AG09319 (cell line): ENCODE results near the gene AGRP.

Experiments
- DNase-seq: peaks from one replicate; pipeline ENCODE4 v3.0.0-alpha.2; 2010; ENCODE audit warnings: low read depth; ENCODE audit errors: extremely low read depth
- TF ChIP-seq, protein P1 (sequence below): IDR thresholded peaks from 2 replicates; pipeline ENCODE4 v1.5.1; 2011; ENCODE audit warnings: low read depth, mild to moderate bottlenecking, inconsistent platforms, low read length, moderate library complexity

The AGRP gene

DNA sequence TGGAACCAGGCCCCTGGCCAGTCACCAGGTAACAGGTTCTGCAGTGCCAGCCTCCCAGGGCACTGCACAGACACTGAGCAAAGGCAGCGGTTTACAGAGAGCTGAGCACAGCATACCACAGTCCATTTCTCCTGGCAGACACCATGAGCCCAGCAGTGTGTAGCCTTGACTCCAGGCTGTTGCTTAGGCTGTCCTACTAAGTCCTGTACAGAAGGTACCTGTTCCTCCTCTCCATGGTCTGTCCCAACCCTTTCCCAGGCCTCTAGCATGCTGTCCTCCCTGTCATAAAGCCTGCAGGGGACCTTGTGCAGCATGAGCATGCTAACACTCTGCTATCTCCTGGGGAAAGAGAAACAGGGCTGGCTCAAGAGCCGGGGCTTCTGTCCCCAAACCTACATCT is 22.4 kb downstream of the AGRP start:
- TF ChIP-seq, protein P1, sequence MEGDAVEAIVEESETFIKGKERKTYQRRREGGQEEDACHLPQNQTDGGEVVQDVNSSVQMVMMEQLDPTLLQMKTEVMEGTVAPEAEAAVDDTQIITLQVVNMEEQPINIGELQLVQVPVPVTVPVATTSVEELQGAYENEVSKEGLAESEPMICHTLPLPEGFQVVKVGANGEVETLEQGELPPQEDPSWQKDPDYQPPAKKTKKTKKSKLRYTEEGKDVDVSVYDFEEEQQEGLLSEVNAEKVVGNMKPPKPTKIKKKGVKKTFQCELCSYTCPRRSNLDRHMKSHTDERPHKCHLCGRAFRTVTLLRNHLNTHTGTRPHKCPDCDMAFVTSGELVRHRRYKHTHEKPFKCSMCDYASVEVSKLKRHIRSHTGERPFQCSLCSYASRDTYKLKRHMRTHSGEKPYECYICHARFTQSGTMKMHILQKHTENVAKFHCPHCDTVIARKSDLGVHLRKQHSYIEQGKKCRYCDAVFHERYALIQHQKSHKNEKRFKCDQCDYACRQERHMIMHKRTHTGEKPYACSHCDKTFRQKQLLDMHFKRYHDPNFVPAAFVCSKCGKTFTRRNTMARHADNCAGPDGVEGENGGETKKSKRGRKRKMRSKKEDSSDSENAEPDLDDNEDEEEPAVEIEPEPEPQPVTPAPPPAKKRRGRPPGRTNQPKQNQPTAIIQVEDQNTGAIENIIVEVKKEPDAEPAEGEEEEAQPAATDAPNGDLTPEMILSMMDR, result no peak

DNA sequence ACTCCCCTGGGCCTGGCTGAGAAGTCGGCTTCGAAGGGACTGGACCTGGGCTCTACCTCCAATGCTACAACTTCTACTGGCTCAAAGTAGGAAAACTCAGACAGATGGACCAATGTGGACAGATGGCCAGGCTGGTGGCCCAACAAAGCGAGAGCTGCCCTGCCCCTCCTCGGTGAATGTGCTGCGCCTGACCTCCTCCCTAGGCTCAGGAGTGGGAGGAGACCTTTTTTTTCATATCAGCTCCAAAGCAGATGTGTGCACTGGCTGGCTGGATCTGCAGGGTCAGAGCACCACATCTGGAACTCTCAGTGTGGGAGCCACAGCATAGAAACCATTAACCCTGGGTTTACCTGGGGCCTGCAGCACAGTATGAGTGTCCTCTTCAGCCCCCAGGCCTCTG is 23.2 kb downstream of the AGRP start:
- DNase-seq, result no peak
- TF ChIP-seq, protein P1, result no peak

More for the DNA sequence above, 22.4 kb downstream of the AGRP start:
- DNase-seq, result no peak

DNA sequence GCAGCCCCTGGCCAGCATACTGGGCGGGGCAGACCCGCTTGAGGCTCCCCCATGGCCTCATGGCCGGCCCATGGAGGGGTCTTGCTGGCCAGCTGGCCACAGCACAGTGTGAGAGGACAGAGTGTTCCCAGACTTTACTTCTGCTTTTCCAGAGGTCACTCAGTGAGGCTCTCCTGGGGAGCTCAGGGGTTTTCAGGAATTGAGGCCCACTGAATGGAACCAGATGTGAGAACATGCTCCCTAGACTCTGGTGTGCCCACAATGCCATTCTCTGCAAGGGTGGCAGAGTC is 23.5 kb downstream of the AGRP start:
- no peak for DNase-seq

DNA sequence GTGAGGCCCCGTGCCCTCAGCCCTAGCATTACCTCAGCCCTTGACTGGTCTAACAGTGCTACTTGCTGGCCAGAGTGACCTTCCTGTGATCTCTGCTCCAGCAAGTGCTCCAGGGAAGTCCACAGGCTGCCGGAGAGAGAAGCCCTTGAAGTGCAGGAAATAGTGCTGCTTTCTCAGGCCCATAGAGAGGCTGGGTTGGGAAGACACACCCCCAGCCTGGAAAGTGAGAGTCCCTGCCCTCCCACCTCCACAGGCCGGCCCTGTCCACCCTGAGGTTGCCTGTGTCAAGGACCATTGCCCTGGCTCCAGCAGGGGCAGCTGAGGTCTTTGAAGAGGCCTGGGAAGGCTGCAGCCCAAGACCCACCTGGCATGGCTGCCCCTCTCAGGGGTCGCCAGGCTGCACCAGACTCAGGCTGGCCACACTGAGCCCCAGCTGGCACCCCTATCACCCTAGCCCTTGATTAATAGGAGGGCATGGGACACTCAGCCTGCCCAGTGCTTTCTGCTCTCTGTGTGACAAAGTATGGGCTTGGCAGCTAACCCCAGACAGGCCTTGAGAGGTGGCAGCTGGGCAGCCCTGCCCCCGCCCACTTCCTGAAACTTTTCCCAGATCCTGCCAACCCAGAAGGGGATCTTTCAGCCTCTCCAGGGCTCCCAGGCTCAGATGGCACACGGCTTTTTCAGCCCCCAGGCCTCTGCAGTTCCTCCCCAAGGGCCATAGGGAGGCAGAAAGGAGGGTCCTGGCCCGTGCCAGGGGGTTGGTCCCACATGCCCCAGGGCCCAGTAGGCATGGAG is 24.1 kb downstream of the AGRP start:
- DNase-seq, result no peak
- TF ChIP-seq, protein P1, result no peak

More for the DNA sequence above, 23.5 kb downstream of the AGRP start:
- TF ChIP-seq, protein P1, result no peak

DNA sequence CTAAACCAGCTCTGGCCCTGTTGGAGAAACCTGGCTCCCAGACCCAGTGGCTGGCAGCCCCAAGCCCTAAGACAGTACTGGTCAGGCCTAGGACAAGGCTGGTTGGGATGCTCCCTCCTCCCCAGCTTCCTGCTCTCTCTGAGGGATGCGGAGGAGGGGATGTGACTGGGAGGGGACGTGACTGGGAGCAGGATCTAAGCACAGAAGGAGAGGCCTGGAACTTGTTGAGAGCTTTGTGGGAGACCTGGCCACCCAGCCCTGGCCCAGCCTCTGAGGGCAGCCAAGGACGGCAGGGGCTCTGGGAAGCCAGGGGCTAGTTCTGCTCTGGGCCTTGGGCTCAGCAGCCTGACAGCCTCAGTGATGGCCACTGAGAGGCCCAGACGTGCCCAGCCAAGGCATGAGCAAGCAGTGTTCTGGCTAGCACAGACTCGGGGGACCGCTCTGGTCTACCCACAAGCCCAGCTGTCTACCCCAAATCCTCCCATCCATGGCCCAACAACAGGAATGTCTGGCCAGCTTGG is 25.2 kb downstream of the AGRP start:
- TF ChIP-seq, protein P1, result no peak
- DNase-seq, result no peak

DNA sequence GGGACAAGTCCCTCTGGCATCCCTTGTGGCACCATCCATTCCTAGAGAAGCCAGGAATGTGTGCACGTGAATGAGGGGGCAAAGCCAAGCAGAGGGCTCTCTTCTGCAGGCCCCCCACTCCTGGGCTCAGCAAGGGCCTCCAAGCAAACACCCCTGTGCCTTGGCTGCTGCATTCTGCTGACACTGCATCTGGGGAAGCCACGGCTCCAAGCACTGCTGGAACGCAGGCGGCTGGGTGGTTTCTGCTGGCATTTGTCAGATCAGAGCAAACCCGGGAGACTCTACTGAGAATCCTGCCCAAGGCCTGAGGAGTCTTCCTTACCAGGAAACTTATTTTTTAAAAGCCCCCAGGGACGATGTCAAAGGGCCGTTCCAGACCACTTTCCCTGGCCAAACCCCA is 25.7 kb downstream of the AGRP start:
- TF ChIP-seq, protein P1, result no peak
- DNase-seq, result no peak

DNA sequence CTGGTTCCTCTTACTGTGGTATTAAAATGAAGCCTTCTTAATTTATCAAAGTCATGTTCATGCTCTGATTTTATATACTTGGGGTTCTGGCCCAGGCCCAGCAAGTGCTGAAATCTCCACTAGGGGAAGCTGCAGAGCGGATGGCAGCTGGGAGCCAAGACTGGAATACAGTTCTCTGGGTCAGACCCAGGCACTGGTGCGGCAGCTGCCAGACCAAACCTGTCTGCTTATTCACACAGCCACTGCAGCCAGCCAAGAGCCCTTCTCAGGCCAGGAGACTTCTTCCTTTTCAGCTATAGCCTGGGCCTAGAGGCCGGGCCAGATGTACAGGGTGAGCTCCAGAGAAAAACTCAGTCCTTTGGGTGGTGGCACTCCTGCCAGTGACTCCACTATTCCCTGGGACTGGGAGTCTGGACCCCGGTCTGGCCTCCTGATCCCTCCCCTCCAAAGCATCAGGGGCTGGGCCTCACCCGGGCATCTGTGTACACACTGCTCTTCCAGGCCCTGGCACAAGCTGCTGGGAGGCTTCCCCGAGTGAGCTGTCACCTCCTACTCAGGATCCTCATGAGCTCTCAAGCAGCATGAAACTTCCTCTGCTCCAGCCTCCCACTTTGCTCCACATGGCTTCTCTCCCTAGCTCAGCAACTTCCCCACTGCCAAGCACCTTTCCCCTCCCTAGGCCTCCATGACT is 26.8 kb downstream of the AGRP start:
- TF ChIP-seq, protein P1, result peak; percentile 57
- DNase-seq, result no peak
